GM23338 (cell line): ENCODE data around the gene GRIP2.

Experiments
- CREB1 ChIP-seq: fragments of 250-450 bp; sonication (Bioruptor Pico); IDR thresholded peaks from 2 replicates; pipeline ENCODE4 v1.5.0; 2020; ENCODE audit warnings: low read depth, mild to moderate bottlenecking, moderate library complexity
- ETS1 ChIP-seq: IDR thresholded peaks from 2 replicates; pipeline ENCODE4 v1.6.1; 2016; ENCODE audit warnings: antibody characterized with exemption
- EZH2 ChIP-seq: fragments of 200-600 bp; sonication (generic); IDR thresholded peaks from one replicate; pipeline ENCODE4 v1.8.0; 2017; ENCODE audit warnings: antibody characterized with exemption, mild to moderate bottlenecking, low read depth; ENCODE audit not compliant: unreplicated experiment
- EZH2phosphoT487 ChIP-seq: fragments of 200-600 bp; sonication (generic); IDR thresholded peaks from one replicate; pipeline ENCODE4 v1.8.1; 2018; ENCODE audit warnings: antibody characterized with exemption; ENCODE audit not compliant: unreplicated experiment
- JUNB ChIP-seq: IDR thresholded peaks from one replicate; pipeline ENCODE4 v1.6.1; 2016; ENCODE audit warnings: antibody characterized with exemption; ENCODE audit not compliant: unreplicated experiment
- POLR2AphosphoS5 ChIP-seq: IDR thresholded peaks from 2 replicates; pipeline ENCODE4 v1.6.1; 2016; ENCODE audit warnings: antibody characterized with exemption, low read depth
- STAT1 ChIP-seq: IDR thresholded peaks from one replicate; pipeline ENCODE4 v1.6.1; 2016; ENCODE audit warnings: antibody characterized with exemption; ENCODE audit not compliant: unreplicated experiment
- ZNF331 ChIP-seq: fragments of 250-450 bp; sonication (Bioruptor Pico); IDR thresholded peaks from 2 replicates; pipeline ENCODE4 v1.5.0; 2020; ENCODE audit warnings: low read depth, mild to moderate bottlenecking, moderate library complexity
- ZNF462 ChIP-seq: fragments of 250-450 bp; sonication (Bioruptor Pico); IDR thresholded peaks from 2 replicates; pipeline ENCODE4 v1.5.0; 2020; ENCODE audit warnings: mild to moderate bottlenecking, moderate library complexity
- TF ChIP-seq, protein P1 (sequence below), 2 experiments: fragments of 200-600 bp in 1 of 2; sonication (generic) in 1 of 2; conservative IDR thresholded peaks; 2 replicates each; pipeline versions ENCODE4 v1.5.1 to v1.6.1; 2016 to 2017; ENCODE audit warnings: antibody characterized with exemption in 2 of 2, low read depth in 2 of 2, mild to moderate bottlenecking in 2 of 2, moderate library complexity in 1 of 2
- TF ChIP-seq, protein P2 (sequence below): IDR thresholded peaks from one replicate; pipeline ENCODE4 v1.6.1; 2018; ENCODE audit warnings: antibody characterized with exemption; ENCODE audit not compliant: unreplicated experiment

DNA sequence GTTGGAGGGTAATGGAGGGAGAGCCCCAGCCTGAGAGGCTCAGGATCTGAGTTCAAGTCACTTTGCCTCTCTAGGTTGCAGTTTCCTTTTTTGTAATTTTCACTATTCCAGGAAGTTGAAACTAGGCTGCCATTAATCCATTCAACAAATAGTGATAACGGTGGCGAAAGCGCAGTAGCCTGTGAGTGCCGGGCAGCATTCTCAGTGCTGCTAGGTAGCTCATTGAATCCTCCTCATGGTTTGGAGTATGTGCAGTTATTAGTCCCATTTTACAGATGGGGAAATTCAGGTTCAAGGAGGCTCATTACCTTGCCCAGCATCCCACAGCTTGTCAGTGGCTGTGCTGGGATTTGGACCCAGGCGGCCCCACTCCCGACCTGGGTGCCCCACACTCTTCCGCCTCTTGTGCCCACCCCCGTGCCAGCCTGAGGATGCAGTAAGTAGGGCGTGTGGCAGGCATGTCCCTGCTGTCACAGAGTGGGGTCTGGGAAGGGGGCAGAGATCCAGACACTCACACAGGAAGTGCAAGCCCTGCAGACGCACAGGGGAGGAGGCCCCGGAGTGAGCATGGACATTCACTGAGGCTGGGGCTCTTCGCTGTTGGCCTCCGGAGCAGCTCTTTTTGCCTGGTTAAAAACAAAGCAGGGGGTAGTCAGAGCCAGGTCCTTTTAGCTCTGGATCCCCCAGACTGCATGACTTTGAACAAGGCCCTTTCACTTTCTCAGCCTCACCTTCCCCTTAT, 79.0 kb downstream of the GRIP2 start:
- TF ChIP-seq, protein P1, sequence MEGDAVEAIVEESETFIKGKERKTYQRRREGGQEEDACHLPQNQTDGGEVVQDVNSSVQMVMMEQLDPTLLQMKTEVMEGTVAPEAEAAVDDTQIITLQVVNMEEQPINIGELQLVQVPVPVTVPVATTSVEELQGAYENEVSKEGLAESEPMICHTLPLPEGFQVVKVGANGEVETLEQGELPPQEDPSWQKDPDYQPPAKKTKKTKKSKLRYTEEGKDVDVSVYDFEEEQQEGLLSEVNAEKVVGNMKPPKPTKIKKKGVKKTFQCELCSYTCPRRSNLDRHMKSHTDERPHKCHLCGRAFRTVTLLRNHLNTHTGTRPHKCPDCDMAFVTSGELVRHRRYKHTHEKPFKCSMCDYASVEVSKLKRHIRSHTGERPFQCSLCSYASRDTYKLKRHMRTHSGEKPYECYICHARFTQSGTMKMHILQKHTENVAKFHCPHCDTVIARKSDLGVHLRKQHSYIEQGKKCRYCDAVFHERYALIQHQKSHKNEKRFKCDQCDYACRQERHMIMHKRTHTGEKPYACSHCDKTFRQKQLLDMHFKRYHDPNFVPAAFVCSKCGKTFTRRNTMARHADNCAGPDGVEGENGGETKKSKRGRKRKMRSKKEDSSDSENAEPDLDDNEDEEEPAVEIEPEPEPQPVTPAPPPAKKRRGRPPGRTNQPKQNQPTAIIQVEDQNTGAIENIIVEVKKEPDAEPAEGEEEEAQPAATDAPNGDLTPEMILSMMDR (conservative IDR thresholded peaks at IDR 0.05; ENCODE audit: low read depth in 2 of 2) = no peak
- TF ChIP-seq POLR2AphosphoS5 = no peak
- no peak for TF ChIP-seq EZH2
- TF ChIP-seq, protein P2, sequence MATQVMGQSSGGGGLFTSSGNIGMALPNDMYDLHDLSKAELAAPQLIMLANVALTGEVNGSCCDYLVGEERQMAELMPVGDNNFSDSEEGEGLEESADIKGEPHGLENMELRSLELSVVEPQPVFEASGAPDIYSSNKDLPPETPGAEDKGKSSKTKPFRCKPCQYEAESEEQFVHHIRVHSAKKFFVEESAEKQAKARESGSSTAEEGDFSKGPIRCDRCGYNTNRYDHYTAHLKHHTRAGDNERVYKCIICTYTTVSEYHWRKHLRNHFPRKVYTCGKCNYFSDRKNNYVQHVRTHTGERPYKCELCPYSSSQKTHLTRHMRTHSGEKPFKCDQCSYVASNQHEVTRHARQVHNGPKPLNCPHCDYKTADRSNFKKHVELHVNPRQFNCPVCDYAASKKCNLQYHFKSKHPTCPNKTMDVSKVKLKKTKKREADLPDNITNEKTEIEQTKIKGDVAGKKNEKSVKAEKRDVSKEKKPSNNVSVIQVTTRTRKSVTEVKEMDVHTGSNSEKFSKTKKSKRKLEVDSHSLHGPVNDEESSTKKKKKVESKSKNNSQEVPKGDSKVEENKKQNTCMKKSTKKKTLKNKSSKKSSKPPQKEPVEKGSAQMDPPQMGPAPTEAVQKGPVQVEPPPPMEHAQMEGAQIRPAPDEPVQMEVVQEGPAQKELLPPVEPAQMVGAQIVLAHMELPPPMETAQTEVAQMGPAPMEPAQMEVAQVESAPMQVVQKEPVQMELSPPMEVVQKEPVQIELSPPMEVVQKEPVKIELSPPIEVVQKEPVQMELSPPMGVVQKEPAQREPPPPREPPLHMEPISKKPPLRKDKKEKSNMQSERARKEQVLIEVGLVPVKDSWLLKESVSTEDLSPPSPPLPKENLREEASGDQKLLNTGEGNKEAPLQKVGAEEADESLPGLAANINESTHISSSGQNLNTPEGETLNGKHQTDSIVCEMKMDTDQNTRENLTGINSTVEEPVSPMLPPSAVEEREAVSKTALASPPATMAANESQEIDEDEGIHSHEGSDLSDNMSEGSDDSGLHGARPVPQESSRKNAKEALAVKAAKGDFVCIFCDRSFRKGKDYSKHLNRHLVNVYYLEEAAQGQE = no peak
- no peak for TF ChIP-seq CREB1 (CRISPR knock-in tag)
- TF ChIP-seq ETS1 = no peak
- no peak for TF ChIP-seq EZH2phosphoT487
- TF ChIP-seq JUNB = no peak
- no peak for TF ChIP-seq STAT1
- no peak for TF ChIP-seq ZNF462 (CRISPR knock-in tag)
- TF ChIP-seq ZNF331 = no peak
